HPDE6-E6E7 (cell line): ENCODE results near the gene ZKSCAN7.
"Not testable (repeated sequence)": the region's sequence is repeated elsewhere in the genome, so short reads cannot be mapped to it uniquely, and the experiment has no call there.

ENCODE experiments used
- DNase-seq: peaks from one replicate; pipeline ENCODE4 v3.0.0; 2011; ENCODE audit warnings: missing footprints; ENCODE audit errors: extremely low spot score

The ZKSCAN7 gene

DNA sequence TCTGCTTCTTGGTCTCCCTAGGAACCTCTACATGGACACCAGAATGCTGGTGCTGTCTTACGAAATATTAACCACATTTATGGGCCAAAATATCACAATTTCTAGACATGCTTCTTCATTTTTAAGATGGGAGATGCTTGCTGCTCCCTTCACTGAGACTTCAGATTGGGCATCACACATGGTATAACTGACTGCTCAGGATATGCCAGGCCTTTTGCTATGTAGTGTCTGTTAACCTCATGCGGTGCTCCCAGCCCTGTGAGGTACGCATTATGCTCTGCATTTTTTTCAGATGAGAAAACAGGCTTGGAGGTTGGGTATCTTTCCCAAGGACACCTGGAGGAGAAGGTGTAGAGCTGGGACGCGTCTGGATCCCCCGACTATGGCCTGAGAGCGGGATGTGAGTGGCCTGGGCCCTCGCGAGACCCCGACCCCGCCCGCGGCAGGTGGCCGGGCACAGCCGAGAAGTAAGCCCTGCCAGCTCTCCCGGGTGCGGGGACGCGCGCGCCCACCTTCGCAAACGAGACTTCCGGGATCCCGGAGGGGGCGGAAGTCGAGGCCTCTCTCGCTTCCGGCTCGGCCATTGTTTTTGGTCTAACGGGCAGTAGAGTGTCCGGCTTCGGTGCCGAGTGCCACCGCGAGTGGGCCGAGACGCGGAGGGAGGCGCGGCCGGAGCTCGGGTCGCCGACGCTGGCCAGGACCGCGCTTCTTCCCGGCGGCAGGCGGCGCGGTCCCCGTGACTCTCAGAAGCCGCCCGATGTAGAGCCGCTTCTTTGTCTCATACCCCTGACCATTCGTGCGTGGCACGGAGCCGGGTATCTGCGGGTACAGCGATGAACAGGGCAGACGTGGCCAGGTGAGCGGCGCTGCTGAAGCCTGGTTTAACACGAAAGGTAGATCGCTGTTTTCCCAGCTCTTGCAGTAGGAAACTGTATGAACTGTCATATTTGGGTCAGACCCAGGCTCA, at the start of gene ZKSCAN7:
Gene ZKSCAN7, plus strand, starts transcription at position 568 of the 967 bp plus-strand sequence. CDS start 1,855 bp downstream, outside the sequence.
- no peak for DNase-seq

DNA sequence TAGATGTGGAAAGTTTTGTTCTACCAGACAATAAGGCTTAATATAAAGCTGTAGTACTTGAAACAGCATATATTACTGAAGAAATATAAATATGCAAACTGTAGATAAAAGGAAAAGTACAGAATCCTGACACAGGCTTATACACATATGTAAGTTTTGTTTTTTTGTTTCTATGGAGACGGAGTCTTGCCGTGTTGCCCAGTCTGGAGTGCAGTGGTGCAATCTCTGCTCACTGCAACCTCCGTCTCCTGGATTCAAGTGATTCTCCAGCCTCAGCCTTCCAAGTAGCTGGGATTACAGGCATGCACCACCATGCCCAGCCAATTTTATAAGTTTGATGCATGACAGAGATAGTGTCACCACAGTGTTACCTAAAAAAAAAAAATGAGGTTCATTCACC, 48.4 kb upstream of the ZKSCAN7 start:
- DNase-seq, result no peak

- no peak for DNase-seq
These were observed 48.0 kb upstream of the ZKSCAN7 start for GRCh38 chr3:44506961-44507360.

- no peak for DNase-seq
These were observed 45.5 kb upstream of the ZKSCAN7 start for GRCh38 chr3:44509393-44509921.

GRCh38 chr3:44510000-44510368, 45.0 kb upstream of the ZKSCAN7 start:
- DNase-seq, result no peak

DNA sequence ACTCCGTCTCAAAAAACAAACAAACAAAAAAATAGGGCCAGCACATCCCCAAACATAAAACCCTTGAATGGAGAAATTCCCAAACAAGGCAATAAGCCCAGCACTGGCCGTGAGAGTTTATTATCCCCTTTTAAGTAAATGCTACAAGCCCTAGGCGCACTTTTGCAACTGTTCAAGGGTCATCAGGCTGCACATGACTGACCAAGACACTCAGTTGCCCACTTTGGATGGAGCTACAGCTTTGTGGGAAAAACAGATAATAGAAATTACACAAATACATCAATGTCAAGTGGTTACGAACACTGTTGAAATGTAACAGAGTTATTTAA, 43.8 kb upstream of the ZKSCAN7 start:
- DNase-seq, result no peak

GRCh38 chr3:44513513-44513912, 41.5 kb upstream of the ZKSCAN7 start:
- no peak for DNase-seq

DNA sequence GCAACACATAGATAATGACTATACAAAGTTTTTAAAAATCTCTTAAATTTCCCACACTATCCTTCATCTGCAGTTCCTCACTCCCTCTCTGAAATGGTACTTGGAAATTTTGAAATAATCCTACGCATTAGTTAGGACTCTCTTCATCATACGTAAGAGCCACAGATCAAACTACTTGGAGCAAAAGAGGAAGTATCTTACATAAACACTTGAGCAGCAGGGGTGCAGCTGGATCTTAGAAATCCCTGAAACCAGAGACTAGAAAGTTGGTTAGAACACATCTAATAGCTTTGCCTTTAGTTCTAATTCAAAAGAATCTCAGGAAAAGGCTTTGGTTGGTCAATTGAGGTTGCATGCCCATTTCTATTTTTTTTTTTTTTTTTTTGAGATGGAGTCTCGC, 38.8 kb upstream of the ZKSCAN7 start:
- no peak for DNase-seq

DNA sequence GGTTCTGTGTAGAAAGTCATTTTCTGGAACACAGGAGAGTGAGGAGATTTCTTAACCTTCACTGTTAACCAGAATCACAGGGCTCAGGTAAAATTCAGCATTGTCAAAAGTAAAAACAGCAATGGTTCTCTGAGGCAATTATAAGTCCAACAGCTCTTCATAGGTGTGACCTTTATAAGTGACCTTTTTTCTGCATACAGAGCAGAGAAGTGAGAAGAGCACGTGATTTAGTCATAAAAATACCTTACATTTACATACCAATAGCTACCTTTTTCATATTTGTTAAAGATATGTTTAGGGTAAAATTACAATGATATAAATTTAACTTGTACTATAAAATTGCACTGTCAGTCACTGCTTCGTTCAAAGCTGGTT, 36.2 kb upstream of the ZKSCAN7 start:
- DNase-seq, result no peak

DNA sequence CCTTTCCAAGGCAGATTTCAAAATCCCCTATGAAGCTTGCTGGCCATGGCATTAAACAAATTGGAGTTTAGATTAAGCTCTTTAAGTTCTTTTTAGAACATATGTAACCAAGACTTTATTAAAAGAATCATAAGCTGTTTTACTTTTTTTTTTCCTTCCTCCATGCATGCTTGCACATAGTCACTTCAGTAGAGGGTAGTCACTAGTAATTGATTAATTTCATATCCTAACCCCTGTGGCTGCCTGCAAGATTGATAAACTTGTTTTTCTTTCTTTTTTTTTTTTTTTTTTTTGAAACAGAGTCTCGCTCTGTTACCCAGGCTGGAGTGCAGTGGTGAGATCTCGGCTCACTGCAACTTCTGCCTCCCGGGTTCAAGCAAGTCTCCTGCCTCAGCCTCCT, 33.3 kb upstream of the ZKSCAN7 start:
- no peak for DNase-seq

- no peak for DNase-seq
These were observed 32.5 kb upstream of the ZKSCAN7 start for GRCh38 chr3:44522494-44522933.

DNA sequence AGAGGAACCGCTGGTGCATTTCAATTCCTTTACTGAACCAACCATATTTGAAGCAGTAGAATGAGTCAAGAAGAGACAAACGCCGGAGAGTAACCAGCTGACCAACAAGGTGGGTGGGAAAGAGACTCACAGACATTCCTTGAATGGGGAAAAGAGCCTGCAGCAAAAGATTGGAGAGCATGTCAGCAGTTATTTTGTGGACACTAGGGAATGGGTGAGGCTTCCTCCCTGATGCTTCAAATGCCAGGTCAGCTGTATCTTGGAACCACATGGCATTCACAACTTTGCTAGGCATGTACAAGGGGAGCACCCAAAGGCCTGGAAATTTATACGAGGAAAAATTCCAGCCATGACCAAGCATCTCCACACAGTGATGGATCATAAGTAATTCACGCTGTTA, 29.9 kb upstream of the ZKSCAN7 start:
- DNase-seq, result no peak

- no peak for DNase-seq
These were observed 25.1 kb upstream of the ZKSCAN7 start for GRCh38 chr3:44529927-44530326.

- DNase-seq, result no peak
These were observed 24.1 kb upstream of the ZKSCAN7 start for GRCh38 chr3:44530911-44531310.

DNA sequence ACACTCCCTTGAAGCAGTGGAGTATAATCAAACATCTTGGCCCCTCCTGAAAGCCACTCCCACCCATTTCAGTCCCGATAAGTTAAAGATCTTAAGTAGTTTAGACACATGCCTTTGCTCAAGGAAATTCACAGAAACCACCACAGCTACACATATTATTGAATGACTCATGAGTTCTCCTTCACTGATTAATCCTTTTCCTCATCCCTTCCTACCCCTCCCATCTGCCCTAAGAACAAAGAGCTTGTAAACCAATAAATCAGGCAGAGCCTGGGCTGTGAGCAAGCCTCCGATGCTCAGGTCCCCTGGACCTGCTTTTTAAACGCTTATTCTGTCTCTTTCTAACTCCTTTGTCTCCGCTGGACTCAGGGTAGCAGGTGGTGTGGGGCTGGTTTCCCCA, 20.3 kb upstream of the ZKSCAN7 start:
- not testable (repeated sequence) for DNase-seq

DNA sequence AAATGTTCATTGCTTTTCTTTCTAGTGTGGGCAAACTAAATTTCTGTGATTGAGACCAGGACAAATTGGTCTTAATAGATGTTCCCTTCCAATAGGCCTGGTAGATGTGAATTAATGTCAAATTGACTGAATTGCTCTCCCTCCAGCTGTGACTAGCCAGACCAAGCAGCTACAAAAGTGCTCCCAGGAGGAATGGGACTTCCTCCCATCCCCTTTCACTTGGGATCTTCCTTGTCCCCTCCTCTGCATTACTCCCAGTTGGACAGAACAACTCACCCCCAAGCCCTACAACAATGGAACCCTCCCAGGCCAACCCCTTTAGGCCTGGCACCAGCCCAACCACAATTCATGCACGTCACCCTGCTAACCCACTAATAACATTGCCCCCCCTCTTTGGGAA, 19.6 kb upstream of the ZKSCAN7 start:
- no peak for DNase-seq

- DNase-seq, result not testable (repeated sequence)
These were observed 10.2 kb upstream of the ZKSCAN7 start for GRCh38 chr3:44544811-44545210.

DNA sequence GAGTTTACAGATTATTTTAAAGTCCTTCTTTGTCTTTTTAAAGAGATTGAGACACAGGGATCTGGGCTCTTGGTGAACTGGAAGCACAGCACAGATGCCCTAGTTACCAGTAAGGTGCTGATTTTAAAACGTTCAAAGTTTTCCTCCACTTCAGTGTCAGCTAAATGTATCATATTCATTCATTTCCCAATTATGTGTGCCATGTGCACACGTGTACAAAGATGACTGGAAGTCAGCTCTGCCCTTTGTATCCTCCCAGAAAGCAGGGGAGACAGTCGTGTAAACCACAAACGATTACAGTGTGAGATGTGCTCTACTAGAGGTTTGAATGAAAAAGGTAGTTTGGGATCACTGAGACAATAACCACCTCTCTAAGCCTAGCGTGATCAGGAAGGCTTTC, 730 bp downstream of the ZKSCAN7 start:
- no peak for DNase-seq

DNA sequence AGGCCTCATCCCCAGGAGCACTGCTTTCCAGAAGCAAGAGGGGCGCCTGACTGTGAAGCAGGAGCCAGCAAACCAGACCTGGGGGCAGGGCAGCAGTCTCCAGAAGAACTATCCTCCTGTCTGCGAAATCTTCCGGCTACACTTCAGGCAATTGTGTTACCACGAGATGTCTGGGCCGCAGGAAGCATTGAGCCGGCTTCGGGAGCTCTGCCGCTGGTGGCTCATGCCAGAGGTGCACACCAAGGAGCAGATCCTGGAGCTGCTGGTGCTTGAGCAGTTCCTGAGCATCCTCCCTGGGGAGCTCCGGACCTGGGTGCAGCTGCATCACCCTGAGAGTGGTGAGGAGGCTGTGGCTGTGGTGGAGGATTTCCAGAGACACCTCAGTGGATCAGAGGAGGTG, 2.1 kb downstream of the ZKSCAN7 start:
- no peak for DNase-seq

DNA sequence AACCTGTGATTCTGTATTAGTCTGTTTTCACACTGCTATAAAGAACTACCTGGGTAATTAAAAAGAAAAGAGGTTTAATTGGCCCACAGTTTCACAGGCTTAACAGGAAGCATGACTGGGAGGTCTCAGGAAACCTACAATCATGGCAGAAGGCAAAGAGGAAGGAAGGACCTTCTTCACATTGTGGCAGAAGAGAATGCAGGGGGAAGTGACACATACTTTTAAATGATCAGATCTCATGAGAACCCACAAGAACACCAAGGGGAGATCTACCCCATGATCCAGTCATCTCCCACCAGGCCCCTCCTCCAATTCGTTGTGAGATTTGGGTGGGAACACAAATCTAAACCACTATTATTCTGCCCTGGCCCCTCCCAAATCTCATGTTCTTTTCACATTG, 6.1 kb downstream of the ZKSCAN7 start:
- no peak for DNase-seq

DNA sequence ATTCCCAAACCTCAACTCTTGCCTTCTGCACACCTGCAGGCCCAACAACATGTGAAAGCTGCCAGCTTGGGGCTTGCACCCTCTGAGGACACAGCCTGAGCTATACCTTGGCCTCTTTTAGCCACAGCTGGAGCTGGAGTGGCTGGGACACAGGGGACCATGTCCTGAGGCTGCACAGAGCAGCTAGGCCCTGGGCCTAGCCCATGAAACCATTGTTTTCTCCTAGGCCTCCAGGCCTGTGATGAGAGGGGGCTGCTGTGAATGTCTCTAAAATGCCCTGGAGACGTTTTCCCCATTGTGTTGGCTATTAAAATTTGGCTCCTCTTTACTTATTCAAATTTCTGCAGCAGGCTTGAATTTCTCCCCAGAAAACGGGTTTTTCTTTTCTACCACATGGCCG, 7.2 kb downstream of the ZKSCAN7 start:
- DNase-seq, result no peak

DNA sequence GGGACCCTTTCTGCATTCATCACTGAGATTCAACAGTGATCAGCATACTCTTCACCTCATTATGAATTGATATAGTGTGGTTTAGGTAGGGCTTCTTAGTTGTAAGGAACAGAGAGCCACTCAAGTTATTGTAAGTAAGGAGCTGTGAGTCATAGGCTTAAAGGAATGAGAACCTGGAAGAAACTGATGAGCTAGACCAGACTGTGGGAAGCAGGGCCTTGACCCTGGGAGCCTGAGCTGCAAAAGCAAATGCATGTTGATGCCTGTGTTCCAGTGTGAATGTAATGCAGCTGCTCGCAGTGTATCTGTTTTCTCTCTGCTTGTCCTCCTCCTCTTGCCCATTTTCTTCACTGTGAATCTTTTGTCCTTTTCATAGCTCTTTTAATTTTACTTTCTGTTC, 13.6 kb downstream of the ZKSCAN7 start:
- no peak for DNase-seq

DNA sequence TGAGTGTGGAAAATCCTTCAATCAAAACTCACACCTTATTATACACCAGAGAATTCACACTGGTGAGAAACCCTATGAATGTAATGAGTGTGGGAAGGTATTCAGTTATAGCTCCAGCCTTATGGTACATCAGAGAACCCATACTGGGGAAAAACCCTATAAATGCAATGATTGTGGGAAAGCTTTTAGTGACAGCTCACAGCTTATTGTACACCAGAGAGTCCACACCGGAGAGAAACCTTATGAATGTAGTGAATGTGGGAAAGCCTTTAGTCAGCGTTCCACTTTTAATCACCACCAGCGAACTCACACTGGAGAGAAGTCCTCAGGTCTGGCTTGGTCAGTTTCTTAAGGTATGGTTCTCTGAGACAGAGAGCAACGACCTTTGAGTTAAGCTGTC, 16.0 kb downstream of the ZKSCAN7 start:
- DNase-seq, result no peak

DNA sequence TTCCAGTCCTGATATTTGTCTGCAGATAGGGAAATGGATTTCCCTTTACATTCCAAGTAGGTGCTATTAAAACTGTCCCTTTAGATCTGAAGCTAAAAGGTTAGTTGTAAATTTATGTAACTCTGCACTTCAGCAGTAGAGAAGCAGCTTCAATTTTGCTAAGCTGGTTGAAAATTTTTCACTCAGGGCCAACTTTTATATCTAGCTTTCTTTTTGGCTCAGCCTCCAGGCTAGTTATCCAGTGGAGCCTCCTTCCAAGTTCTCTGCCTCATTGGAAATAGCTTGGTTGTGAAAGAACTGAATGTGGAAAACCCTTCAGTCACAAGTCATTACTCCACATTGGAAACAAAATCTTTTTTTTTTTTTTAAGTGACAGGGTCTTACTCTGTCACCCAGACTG, 21.6 kb downstream of the ZKSCAN7 start:
- DNase-seq, result no peak
